Measurements from ENCODE around the gene MFAP3L.
"Not testable (repeated sequence)": the region's sequence is repeated elsewhere in the genome, so short reads cannot be mapped to it uniquely, and the experiment has no call there.

The MFAP3L gene

GRCh38 chr4:169987327-169988228 is 38.6 kb downstream of the MFAP3L start:
- DNase-seq = no peak

- DNase-seq = no peak
These were observed 39.8 kb downstream of the MFAP3L start for GRCh38 chr4:169986369-169986768.

- DNase-seq = no peak
These were observed 40.3 kb downstream of the MFAP3L start for GRCh38 chr4:169985881-169986280.

GRCh38 chr4:169984745-169985144 is 41.5 kb downstream of the MFAP3L start:
- DNase-seq = no peak

- DNase-seq = no peak
These were observed 42.0 kb downstream of the MFAP3L start for GRCh38 chr4:169984173-169984572.

- DNase-seq = no peak
These were observed 49.2 kb downstream of the MFAP3L start for GRCh38 chr4:169976951-169977350.

- DNase-seq = no peak
These were observed 50.1 kb downstream of the MFAP3L start for GRCh38 chr4:169975838-169976796.

- no peak for DNase-seq
These were observed 50.9 kb downstream of the MFAP3L start for GRCh38 chr4:169975131-169975837.

GRCh38 chr4:169971456-169972015 is 54.7 kb downstream of the MFAP3L start:
- peak in 7 of 14 donors; percentile 13 to 44 (median 27) for DNase-seq

GRCh38 chr4:169968999-169969398 is 57.2 kb downstream of the MFAP3L start:
- DNase-seq = no peak

GRCh38 chr4:169963998-169964397 is 62.2 kb downstream of the MFAP3L start:
- no peak for DNase-seq

- DNase-seq = no peak
These were observed 66.9 kb downstream of the MFAP3L start for GRCh38 chr4:169959254-169959653.

GRCh38 chr4:169958629-169959028 is 67.6 kb downstream of the MFAP3L start:
- DNase-seq = no peak

GRCh38 chr4:169957785-169958184 is 68.4 kb downstream of the MFAP3L start:
- no peak for DNase-seq

GRCh38 chr4:169956091-169956843 is 69.9 kb downstream of the MFAP3L start:
- no peak for DNase-seq

GRCh38 chr4:169955521-169955920 is 70.7 kb downstream of the MFAP3L start:
- DNase-seq = no peak

- no peak for DNase-seq
These were observed 73.8 kb downstream of the MFAP3L start for GRCh38 chr4:169952236-169953002.

GRCh38 chr4:169948271-169948670 is 77.9 kb downstream of the MFAP3L start:
- DNase-seq = no peak

GRCh38 chr4:169945636-169946035 is 80.6 kb downstream of the MFAP3L start:
- DNase-seq = no peak

GRCh38 chr4:169943601-169944000 is 82.6 kb downstream of the MFAP3L start:
- not testable (repeated sequence) for DNase-seq

- DNase-seq = no peak
These were observed 85.1 kb downstream of the MFAP3L start for GRCh38 chr4:169941141-169941540.

Data from C1 segment of cervical spinal cord (tissue), 14 donors.